ENCODE data around the gene SLC7A10.

SLC7A10 gene

DNA sequence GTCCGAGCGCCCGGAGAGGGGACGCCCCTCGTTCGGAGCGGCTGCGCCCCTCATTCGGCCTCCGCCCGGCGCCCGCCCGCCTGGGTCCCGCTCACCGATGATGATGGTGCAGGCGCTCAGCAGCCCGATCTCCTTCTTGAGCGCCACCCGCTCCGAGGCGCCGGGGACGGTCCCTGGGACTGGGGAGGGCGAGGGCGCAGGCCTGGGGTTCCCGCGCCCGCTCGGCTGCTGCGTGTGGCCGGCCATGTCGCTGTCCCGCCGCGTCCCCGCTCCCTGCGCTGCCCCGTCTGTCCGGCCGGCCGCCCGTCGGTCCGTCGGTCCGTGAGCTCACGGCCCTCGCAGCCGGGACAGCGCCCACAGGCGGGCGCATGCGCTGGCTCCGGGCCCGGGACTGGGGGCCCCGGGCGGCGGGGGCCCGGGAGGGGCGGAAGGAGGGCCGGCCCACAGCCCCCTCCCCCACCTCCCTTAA lies at the start of gene SLC7A10:
Gene SLC7A10 (minus strand): TSS at position 393 of the 469 bp plus-strand sequence. CDS start 147 bp downstream, at position 246.
- in situ Hi-C loops (cut with MboI; ENCODE audit: low sequenced_read_pairs): no loop called here

GRCh38 chr19:33274663-33275558 lies 49.3 kb upstream of the SLC7A10 start:
- in situ Hi-C loops (cut with MboI; ENCODE audit: low sequenced_read_pairs): no loop called here

GRCh38 chr19:33273881-33274662 lies 48.4 kb upstream of the SLC7A10 start:
- in situ Hi-C loops (cut with MboI; ENCODE audit: low sequenced_read_pairs): no loop called here

GRCh38 chr19:33273065-33273736 lies 47.6 kb upstream of the SLC7A10 start:
- in situ Hi-C loops (cut with MboI; ENCODE audit: low sequenced_read_pairs): no loop called here

GRCh38 chr19:33271246-33272021 lies 45.8 kb upstream of the SLC7A10 start:
- in situ Hi-C loops (cut with MboI; ENCODE audit: low sequenced_read_pairs): no loop called here

- in situ Hi-C loops (cut with MboI; ENCODE audit: low sequenced_read_pairs): no loop called here
Measured at GRCh38 chr19:33270769-33271168, 45.1 kb upstream of the SLC7A10 start.

GRCh38 chr19:33269016-33269415 lies 43.4 kb upstream of the SLC7A10 start:
- in situ Hi-C loops (cut with MboI; ENCODE audit: low sequenced_read_pairs): no loop called here

DNA sequence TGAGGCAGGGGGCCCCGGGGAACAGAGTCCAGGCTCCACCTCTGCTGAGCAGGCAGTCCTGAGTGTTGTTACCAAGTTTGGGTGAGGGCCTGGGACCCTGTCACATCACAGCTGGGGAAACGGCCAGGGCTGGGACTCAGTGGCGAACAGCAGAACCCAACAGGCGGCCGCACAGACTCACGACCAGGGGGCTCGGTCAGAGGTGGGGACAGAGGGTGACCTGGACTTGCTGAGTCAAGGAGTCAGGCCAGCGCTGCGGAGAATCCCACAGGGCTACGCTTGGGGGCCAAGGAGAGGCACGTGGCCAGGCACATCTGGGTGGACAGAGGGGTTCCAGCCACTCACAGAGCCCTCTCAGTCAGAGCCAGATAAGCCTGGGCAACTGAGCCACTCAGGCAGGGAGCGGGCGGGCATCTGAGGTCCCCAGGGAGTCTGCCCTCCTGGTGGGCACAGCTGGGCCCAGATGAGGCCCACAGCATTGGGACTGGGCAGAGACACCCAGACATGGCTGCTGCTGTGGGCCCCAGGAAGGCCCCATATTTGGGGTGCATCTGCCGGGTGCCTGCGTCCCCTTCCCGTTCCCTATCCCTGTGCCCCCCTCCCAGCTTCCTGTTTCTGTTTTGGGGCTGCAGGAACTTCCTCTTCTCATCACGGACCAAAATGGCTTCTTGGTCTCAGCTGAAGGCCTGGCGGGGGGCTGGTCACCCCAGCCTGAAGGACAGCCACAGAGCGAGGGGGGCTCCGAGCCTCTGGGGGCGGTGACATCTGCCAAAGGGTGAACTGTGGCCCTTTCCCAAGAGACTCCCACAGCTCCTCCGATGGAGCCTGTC lies 42.7 kb upstream of the SLC7A10 start:
- in situ Hi-C loops (cut with MboI; ENCODE audit: low sequenced_read_pairs): no loop called here

GRCh38 chr19:33267706-33268105 lies 42.1 kb upstream of the SLC7A10 start:
- in situ Hi-C loops (cut with MboI; ENCODE audit: low sequenced_read_pairs): no loop called here

DNA sequence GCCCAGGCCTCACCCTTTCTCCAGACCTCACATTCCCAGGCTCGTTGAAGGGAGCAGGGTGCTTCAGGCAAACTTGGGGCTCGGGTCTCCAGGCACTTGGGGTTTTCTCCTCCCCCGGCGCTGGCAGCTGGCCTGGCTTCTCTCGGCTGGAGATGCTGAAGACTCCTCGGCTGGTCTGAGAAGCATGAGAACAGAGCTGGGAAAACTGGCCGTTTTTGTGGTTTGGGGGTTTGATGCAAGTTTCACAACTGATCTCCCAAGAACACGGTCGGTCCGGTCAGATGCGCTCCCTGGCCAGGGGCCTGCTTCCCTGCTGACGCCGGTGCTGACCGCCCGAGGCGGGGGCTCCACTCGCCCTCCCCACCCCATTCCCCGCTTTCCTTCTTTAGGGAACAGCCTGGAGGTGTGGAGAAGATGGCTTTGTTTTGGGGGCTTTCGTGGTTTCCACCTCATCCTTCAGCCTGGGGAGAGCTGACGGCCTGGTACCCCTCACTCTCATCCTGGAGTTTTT lies 41.4 kb upstream of the SLC7A10 start:
- in situ Hi-C loops (cut with MboI; ENCODE audit: low sequenced_read_pairs): no loop called here

DNA sequence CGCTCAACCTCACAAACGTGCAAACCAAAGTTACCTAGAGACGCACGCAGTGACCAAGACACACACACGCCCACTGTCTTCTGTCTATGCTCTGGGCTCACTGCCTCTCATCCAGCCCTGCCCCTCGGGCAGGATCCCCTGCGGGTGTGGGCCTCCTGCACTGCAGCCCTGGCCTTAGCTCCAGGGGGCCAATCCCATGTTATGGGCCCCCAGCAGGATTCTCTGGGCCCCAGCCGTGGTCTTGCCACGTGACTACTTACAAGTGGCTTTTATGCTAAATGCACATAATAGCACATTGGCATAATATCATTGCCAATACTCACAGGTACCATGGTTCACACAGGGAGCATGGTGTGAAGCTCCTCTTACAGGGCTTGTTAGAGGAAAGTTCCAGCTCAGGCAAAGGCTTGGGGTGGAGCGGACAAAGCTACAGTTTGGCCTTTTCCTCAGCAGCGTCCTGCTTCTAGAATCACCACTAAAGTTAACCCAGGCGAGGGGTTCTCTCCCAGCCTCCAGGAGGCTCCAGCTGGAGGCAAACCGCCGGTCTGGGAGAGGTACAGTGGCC lies 39.3 kb upstream of the SLC7A10 start:
- in situ Hi-C loops (cut with MboI; ENCODE audit: low sequenced_read_pairs): no loop called here

DNA sequence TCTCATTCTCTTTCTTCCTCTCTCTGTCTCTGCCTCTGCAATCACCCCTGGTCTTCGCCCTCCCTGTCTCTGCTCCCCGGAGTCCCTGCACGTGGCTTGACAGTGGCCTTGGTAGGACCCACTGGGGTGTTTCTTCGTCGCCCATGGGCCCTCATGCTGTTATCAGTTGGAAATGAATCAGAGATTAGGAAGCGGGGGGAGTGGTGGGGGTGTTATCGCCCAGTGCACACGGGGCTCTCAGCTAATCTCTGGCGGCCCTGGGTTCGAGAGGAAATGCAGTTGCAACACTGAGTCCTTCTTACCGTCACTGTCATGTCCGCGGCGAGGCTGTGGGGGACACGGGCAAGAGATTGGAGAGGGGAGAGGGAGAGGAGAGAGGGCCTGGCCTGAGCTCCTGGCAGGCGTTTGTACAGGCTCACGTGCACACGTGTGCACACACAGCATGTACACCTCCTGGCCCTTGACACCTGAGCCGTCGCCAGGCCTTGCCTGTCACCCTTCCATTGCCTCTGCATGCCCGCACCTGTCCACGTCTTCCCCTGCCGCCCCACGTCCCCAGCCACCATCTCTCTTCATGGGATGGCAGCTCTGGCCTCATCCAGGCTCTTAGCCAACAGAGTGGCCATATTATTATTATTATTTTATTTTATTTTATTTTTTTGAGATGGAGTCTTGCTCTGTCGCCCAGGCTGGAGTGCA lies 37.8 kb upstream of the SLC7A10 start:
- in situ Hi-C loops (cut with MboI; ENCODE audit: low sequenced_read_pairs): no loop called here

DNA sequence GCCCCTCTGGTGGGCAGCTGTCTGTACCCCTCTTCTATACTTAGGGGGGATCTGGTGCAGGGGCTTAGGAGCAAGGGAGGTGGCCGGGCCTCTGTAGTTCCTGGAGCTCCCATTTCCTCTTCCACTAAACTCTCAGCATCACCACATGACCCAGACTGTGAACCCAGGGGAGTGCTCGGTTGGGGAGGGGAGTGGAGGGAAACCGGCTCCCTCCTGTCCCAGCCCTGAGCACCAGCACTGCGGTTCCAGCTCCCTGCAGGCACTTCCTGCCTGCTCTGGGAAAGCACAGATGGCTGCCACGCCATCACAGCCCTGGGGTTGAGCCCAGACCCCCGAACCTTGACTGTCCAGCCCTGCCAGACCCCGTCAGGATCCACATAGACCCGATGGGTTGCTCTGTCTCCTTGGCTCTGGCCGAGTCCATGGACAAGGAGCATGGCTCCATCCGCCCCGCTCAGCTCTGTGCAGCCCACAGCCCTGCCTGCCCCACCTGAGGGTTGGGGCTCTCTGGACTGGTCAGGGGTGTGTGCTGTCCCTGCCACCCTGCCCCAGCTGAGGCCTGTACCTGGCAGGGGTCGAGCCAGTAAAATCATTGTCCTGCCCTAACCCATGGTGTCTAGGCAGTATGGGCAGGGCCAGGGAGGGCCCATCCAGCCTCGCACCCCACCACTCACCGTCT lies 36.0 kb upstream of the SLC7A10 start:
- in situ Hi-C loops (cut with MboI; ENCODE audit: low sequenced_read_pairs): no loop called here

GRCh38 chr19:33260628-33261418 lies 35.2 kb upstream of the SLC7A10 start:
- in situ Hi-C loops (cut with MboI; ENCODE audit: low sequenced_read_pairs): no loop called here

DNA sequence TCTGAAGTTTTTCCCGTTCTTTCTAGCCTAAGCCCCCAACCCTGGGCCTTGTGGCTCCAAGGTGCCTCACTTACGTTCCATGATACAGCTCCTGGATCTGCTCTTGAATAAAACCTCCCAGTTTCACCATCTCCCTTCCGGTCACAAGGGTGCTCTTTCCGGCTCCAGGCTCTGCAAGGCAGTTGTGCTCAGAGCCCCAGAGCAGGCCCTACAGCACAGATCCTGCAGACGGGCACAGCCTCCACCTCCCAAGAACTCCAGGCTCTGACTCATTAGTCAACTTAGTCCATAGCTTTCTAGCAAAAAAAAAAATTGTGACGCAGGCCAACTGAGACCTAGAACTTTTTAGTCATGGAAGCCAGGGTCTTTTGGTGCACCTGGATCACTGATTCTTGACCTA lies 33.9 kb upstream of the SLC7A10 start:
- in situ Hi-C loops (cut with MboI; ENCODE audit: low sequenced_read_pairs): no loop called here

- in situ Hi-C loops (cut with MboI; ENCODE audit: low sequenced_read_pairs): no loop called here
Measured at GRCh38 chr19:33257828-33258227, 32.2 kb upstream of the SLC7A10 start.

- in situ Hi-C loops (cut with MboI; ENCODE audit: low sequenced_read_pairs): no loop called here
Measured at GRCh38 chr19:33256261-33256660, 30.6 kb upstream of the SLC7A10 start.
